HUES64 (cell line): ENCODE data around the gene ZNF48.

Experiments
- H3K27ac ChIP-seq: 2 replicates; pipeline ENCODE4 v1.7.0; 2013; ENCODE audit warnings: low read depth, low read length, inconsistent platforms
- H3K27me3 ChIP-seq: 2 replicates; pipeline ENCODE4 v1.6.1; 2013; ENCODE audit warnings: mild to moderate bottlenecking, low read length; ENCODE audit not compliant: insufficient read depth
- H3K36me3 ChIP-seq: 2 replicates; pipeline ENCODE4 v1.6.1; 2013; ENCODE audit warnings: mild to moderate bottlenecking, low read length; ENCODE audit not compliant: insufficient read depth
- H3K4me1 ChIP-seq: 2 replicates; pipeline ENCODE4 v1.6.1; 2013; ENCODE audit warnings: mild to moderate bottlenecking, low read length, moderate library complexity; ENCODE audit not compliant: insufficient read depth
- H3K4me3 ChIP-seq: 2 replicates; pipeline ENCODE4 v1.5.1; 2013; ENCODE audit warnings: mild to moderate bottlenecking, low read length, moderate library complexity
- H3K9ac ChIP-seq: 2 replicates; pipeline ENCODE4 v1.6.1; 2013; ENCODE audit warnings: mild to moderate bottlenecking, low read depth, low read length
- H3K9me3 ChIP-seq: 2 replicates; pipeline ENCODE4 v1.6.1; 2013; ENCODE audit warnings: low read depth, low read length; ENCODE audit not compliant: insufficient read depth
- WGBS: fragments of 150-250, 120-280 bp; methylation state at CpG from one replicate; pipeline ENCODE4 v1.1.7; 2013; ENCODE audit warnings: missing lambda C conversion rate; 5-methylcytosine and 5-hydroxymethylcytosine counted together

The ZNF48 gene

GRCh38 chr16:30445408-30446202 lies 50.4 kb downstream of the ZNF48 start, which contains the start of gene SEPHS2:
Gene SEPHS2, minus strand, starts transcription at chr16:30445874. Its CDS starts 147 bp downstream, at chr16:30445727.
- H3K9ac ChIP-seq = peak within 1 kb of the TSS; percentile 83
- peaks cover 8% of the 10 kb centered on the region; the same call in 1 of the 2 replicates for H3K36me3 ChIP-seq
- WGBS = 3% methylated on average over 59 of the region's 59 CpGs

GRCh38 chr16:30446203-30446595 lies 51.0 kb downstream of the ZNF48 start:
- Histone ChIP-seq H3K27me3 (no peaks in the 10 kb centered on the region), H3K27ac (0 out of 2 replicates have a peak overlapping the region, but pooled peaks have one; percentile 3), H3K36me3 (peaks cover 8% of the 10 kb centered on the region; the same call in 1 of the 2 replicates), H3K4me3 (peak overlapping the region; percentile 82), H3K9me3 (no peaks in the 10 kb centered on the region), H3K4me1 (peaks cover 4% of the 10 kb centered on the region; the same call in 1 of the 2 replicates), H3K9ac (peak overlapping the region; percentile 33)
- 92% methylated on average over 10 of the region's 10 CpGs for WGBS

More at GRCh38 chr16:30445408-30446202, 50.4 kb downstream of the ZNF48 start, which contains the start of gene SEPHS2:
- Histone ChIP-seq H3K9me3 (no peaks in the 10 kb centered on the region), H3K4me3 (peak within 1 kb of the TSS; percentile 82), H3K27me3 (no peaks in the 10 kb centered on the region), H3K4me1 (peaks cover 4% of the 10 kb centered on the region; the same call in 1 of the 2 replicates), H3K27ac (peak within 1 kb of the TSS; percentile 72; the same call in 1 of the 2 replicates)

DNA sequence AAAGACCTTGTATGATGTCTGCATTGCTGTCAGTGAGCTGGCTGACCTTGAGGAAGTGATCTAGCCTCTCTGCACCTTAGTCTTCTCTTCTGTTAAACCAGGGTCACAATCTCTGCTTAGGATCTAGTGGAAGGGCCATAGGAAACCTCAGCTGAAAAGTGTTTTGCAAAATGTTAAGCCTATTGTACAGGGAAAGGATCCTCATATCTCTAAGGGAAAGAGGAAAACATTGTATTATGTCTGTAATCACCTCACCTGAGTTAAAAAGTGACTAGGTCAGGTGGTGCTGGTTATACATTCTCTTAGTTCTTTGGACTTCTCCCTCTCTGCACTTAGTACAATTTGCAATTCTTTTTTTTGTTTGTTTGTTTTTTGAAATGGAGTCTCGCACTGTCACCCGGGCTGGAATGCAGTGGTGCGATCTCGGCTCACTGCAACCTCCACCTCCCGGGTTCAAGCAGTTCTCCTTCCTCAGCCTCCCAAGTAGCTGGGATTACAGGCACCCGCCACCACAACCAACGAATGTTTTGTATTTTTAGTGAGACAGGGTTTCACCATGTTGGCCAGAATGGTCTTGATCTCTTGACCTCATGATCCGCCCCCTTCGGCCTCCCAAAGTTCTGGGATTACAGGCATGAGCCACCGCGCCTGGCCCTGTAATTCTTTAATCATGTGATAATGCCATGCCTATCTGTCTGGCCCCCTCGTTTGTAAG lies 52.4 kb downstream of the ZNF48 start:
- 94% methylated on average over 12 of the region's 12 CpGs for WGBS
- Histone ChIP-seq H3K4me3 (no peak overlapping the region), H3K27me3 (no peaks in the 10 kb centered on the region), H3K4me1 (peaks cover 4% of the 10 kb centered on the region; the same call in 1 of the 2 replicates), H3K36me3 (peaks cover 8% of the 10 kb centered on the region; the same call in 1 of the 2 replicates), H3K9ac (no peak overlapping the region), H3K27ac (no peak overlapping the region), H3K9me3 (no peaks in the 10 kb centered on the region)

DNA sequence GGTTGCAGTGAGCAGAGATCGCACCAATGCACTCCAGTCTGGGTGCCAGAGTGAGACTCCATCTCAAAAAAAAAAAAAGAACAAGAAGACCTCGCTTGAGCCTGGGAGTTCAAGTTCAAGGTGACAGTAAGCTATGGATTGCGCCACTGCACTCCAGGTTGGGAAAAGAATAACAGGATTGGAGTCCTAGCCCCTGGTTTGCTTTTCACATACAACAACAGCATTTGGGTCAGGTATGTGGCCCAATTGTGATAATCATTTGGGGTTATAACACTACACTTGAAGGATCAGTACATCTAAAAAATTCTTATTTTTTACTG lies 53.9 kb downstream of the ZNF48 start:
- no peak overlapping the region for H3K27ac ChIP-seq
- H3K4me1 ChIP-seq = peaks cover 4% of the 10 kb centered on the region; the same call in 1 of the 2 replicates
- WGBS = 93% methylated on average over 3 of the region's 3 CpGs

More for the DNA sequence above, 53.9 kb downstream of the ZNF48 start:
- H3K36me3 ChIP-seq = peaks cover 5% of the 10 kb centered on the region; the same call in 1 of the 2 replicates
- H3K4me3 ChIP-seq = no peak overlapping the region
- no peaks in the 10 kb centered on the region for H3K9me3 ChIP-seq
- H3K27me3 ChIP-seq = no peaks in the 10 kb centered on the region
- H3K9ac ChIP-seq = no peak overlapping the region
